GM21825 (cell line): Measurements from ENCODE around the gene ZNF598.
A peak's percentile ranks its signal among the peaks of the same experiment; 100 is the strongest.
"Not testable (repeated sequence)": the region's sequence is repeated elsewhere in the genome, so short reads cannot be mapped to it uniquely, and the experiment has no call there.

Experiments
- ATAC-seq: cut with Tn5 transposase; IDR thresholded peaks from one replicate; pipeline ENCODE4 v1.9.1; 2021; ENCODE audit warnings: mild to moderate bottlenecking, moderate library complexity; ENCODE audit not compliant: unreplicated experiment

Gene ZNF598

DNA sequence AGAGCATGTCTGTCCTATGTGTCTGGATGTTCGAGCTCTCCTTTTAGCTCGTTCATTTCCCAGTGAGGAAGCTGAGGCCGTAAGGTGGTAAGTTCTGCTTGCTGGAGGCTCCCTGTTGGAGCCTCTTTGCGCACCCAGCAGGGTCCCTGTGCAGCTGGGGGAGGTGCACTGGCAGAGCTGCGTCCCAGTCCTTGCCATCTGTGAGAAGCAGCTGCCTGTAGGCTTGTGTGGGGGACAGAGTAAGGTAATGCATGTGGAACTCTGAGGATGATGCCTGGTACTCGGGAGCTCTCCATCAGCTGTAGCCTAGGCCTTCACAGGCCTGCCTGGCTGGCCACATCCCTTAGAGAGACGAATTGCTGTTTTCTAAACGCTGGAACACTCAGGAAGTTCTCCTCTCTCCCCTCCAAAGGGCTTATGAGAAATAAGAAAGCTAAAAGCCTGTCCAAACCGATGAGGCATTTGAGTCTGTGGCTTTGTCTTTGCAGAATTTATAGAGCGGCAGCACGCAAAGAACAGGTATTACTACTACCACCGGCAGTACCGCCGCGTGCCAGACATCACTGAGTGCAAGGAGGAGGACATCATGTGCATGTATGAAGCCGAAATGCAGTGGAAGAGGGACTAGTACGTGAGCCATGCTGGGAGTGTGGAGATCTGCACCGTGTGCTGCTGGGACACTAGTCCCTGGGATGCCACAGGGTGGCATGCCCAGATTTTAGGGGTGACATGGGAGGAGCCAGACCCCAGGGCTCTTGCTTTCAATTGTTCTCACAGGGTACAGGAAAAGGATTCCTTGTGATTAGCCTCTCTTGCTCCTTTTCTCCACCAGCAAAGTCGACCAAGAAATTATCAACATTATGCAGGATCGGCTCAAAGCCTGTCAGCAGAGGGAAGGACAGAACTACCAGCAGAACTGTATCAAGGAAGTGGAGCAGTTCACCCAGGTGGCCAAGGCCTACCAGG is 48.7 kb downstream of the ZNF598 start:
- no peak for ATAC-seq

DNA sequence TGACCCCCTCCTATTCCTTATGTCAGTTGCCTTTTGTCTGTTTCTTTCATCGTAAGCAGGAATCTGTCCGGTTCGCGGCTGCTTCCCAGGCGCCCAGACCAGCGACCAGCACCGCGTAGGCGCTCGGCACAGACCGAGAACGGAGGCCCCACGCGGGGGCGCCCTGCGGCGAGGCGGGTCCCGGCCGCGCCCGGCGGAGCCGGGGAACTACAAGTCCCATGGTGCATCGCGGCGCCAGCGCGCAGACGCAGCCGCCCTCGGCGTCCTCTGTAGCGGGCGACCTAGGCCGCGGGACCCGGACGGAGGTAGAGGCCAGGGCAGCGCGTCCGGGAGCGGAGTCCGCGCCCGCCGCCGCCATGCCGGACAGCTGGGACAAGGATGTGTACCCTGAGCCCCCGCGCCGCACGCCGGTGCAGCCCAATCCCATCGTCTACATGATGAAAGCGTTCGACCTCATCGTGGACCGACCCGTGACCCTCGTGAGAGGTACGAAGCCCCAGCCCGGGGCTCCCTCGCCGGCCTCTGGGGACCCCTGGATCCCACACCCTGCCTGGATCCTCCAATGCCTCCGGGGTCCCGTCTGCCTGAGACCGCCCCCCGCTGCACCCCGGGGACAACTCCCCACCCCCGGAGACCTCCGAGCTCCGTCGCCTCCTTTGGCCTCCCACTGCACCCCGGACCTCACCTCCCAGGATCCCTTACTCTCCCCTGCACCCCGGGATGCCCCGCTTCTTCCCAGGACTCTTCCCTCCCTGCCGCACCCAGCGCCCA is 50.2 kb downstream of the ZNF598 start, which contains the start of gene NDUFB10:
Gene NDUFB10, plus strand, starts transcription at position 270 of the 771 bp plus-strand sequence. Its CDS starts 87 bp downstream, at position 357.
- peak; percentile 77 for ATAC-seq

DNA sequence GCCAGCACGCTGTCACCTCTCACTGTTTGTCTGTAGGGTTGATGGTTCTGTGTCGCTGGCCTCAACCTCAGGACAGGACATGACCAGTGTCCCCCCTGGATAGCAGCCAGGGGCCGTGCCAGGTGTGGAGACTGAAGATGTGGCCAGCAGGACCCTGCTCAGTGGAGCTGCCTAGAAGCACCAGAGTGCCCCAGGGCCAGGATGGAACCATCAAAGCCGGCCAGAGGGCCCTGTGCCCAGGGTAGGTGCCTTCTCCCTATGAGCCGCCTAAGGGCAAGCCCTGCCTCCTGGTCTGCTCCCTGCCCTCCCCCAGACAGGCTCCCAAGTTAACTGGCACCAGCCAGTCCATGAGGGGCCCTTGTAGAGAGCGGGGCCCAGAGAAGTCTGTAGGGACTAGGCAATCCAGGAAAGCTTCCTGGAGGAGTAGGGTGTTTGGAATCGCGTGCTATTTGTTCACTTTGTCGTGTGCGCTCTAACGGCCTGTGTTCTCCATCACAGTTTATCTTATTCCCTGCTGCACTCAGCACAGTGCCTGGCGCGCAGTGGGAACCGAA is 50.8 kb downstream of the ZNF598 start:
- ATAC-seq = no peak

DNA sequence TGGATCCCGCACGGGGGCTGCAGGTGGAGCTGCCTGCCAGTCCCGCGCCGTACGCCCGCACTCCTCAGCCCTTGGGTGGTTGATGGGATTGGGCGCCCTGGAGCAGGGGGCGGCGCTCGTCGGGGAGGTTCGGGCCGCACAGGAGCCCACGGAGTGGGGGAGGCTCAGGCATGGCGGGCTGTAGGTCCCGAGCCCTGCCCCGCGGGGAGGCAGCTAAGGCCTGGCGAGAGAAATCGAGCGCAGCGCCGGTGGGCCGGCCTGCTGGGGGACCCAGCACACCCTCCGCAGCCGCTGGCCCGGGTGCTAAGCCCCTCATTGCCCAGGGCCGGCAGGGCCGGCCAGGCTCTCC is 51.5 kb downstream of the ZNF598 start:
- not testable (repeated sequence) for ATAC-seq

DNA sequence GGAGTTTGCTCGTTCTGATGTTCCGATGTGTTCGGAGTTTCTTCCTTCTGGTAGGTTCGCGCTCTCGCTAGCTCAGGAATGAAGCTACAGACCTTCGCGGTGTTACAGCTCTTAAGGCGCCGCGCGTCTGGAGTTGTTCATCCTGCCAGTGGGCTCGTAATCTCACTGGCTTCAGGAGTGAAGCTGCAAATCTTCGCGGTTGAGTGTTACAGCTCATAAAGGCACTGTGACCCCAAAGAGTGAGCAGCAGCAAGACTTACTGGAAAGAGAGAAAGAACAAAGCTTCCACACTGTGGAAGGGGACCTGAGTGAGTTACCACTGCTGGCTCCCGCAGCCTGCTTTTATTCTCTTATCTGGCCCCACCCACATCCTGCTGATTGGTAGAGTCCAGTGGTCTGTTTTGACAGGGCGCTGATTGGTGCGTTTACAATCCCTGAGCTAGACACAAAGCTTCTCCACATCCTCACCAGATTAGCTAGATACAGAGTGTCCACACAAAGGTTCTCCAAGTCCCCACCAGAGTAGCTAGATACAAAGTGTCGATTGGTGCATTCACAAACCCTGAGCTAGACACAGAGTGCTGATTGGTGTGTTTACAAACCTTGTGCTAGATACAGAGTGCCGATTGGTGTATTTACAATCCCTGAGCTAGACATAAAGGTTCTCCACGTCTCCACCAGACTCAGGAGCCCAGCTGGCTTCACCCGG is 52.0 kb downstream of the ZNF598 start:
- not testable (repeated sequence) for ATAC-seq

DNA sequence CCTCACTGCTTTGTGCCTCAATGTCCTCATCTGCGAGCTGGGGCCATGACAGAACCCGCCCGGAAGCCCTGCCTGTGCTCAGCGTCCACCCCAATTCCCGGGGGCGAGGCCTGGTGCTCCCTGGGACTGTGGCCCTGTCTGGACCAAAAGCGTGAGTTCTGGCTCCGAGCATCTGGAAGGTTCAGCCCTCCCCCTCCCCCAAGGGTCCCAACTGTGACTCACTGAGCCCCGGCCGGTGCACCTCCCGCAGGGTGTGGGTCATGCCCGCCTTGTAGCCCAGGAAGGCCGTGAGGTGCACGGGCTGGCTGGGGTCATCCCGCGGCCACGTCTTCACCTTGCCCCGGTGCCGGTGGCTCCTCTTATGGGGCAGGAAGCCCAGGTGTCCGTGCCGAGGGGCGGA is 55.9 kb downstream of the ZNF598 start:
- no peak for ATAC-seq

DNA sequence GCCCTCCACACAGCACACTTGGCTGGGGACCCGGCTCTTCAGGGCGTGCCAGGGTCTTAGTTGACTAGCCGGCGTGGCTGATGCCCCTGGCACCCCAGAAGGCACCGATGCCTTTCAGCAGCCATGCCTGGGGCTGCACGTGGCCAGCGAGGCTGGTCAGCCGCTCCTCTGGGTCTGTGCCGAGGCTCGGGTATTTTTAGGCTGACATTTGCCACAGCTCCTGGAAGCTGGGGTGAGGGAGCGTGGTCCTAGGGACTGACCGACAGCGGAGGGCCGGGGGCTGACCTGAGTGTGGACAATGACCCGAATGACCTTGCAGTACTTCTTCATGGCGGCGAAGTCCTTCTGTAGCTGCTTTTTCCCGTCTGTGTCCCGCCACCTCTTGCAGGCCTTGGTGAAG is 59.1 kb downstream of the ZNF598 start:
- ATAC-seq = no peak

DNA sequence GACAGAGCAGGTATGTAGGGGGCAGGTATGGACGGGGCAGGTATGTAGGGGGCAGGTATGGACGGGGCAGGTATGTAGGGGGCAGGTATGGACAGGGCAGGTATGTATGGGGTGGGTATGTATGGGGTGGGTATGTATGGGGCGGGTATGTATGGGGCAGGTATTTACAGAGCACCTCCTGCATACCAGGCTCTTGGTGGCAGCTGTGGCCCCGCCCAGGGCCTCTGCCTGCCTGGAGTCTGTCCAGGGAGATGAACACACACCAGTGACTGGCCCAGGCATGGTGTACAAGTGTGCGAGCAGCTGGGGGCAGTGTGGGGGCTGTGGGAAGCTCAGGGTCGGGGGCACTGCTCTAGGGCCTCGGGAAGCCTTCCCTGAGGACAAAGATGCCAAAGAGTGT is 59.6 kb downstream of the ZNF598 start:
- ATAC-seq = no peak

DNA sequence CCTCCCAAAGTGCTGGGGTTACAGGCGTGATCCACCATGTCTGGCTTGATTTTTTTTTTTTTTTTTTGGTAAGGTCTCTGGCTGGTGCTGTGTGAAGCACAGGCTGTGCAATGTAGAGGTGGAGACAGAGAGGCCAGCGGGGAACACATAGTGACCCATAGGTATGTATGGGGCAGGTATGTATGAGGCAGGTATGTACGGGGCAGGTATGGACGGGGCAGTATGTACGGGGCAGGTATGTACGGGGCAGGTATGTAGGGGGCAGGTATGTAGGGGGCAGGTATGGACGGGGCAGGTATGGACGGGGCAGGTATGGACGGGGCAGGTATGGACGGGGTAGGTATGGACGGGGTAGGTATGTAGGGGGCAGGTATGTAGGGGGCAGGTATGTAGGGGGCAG is 60.1 kb downstream of the ZNF598 start:
- no peak for ATAC-seq
